Activated CD8-positive, alpha-beta T cell treated with anti-CD3 and anti-CD28 coated beads, Interleukin-2, amount 10 ng/mL, durations not matched to agents 7 days and 5 days (primary cell): Measurements from ENCODE around the gene KRT10. TPM values are rescaled to one million over a fixed set of nuclear protein-coding genes. Genes with fewer than 3 reads are reported as not detected.

Experiments
- ATAC-seq: fragments of 150-1000 bp; cut with Tn5 transposase; one replicate; pipeline ENCODE4 v1.10.0; 2021; ENCODE audit warnings: moderate library complexity
- CTCF ChIA-PET: fragments of 350-600 bp; sonication (Branson Sonifier 250); formaldehyde crosslinking; loops from one replicate; lab custom pipeline; 2021; ENCODE audit warnings: antibody characterized with exemption; lab: Charles Lee
- POLR2A ChIA-PET: fragments of 350-600 bp; sonication (Branson Sonifier 250); formaldehyde crosslinking; loops from one replicate; lab custom pipeline; 2021; ENCODE audit warnings: antibody characterized with exemption; lab: Charles Lee
- DNase-seq: peaks from one replicate; pipeline ENCODE4 v3.0.0-alpha.2; 2020
- H3K27ac Mint-ChIP-seq: one replicate; pipeline ENCODE4 v1.8.0; 2021; ENCODE audit warnings: mild to moderate bottlenecking, mixed read lengths
- H3K27me3 Mint-ChIP-seq: one replicate; pipeline ENCODE4 v1.8.0; 2021; ENCODE audit warnings: low read depth, mixed read lengths
- H3K36me3 Mint-ChIP-seq: one replicate; pipeline ENCODE4 v1.8.0; 2021; ENCODE audit warnings: low read depth, mixed read lengths
- H3K4me1 Mint-ChIP-seq: one replicate; pipeline ENCODE4 v1.8.0; 2021; ENCODE audit warnings: low read depth, mixed read lengths
- H3K4me3 Mint-ChIP-seq: one replicate; pipeline ENCODE4 v1.8.0; 2021; ENCODE audit warnings: mild to moderate bottlenecking, mixed read lengths
- H3K9me3 Mint-ChIP-seq: one replicate; pipeline ENCODE4 v1.8.0; 2022; ENCODE audit warnings: mixed read lengths; ENCODE audit not compliant: insufficient read depth
- total RNA-seq, 2 experiments: library from RNA; stranded (reverse); gene quantifications; one replicate each; pipeline ENCODE4 v1.2.3, GENCODE V29; 2021

KRT10 gene
- total RNA-seq, 2 experiments from 2014 or later: 26.9 to 28.2 TPM

GRCh38 chr17:40801157-40801556 is 21.3 kb downstream of the KRT10 start:
- no peak for DNase-seq
- ChIA-PET CTCF (no interaction called here), POLR2A (no interaction called here)
- Mint-ChIP-seq H3K27me3 (peaks cover 28% of the 10 kb centered on the region), H3K4me1 (peaks cover 3% of the 10 kb centered on the region), H3K36me3 (no peaks in the 10 kb centered on the region), H3K27ac (no peak overlapping the region), H3K9me3 (no peaks in the 10 kb centered on the region), H3K4me3 (no peak overlapping the region)
- ATAC-seq: no peak

GRCh38 chr17:40800381-40800780 is 22.0 kb downstream of the KRT10 start:
- peaks cover 32% of the 10 kb centered on the region for H3K27me3 Mint-ChIP-seq
- ATAC-seq: no peak
- ChIA-PET CTCF (no interaction called here), POLR2A (no interaction called here)
- no peak overlapping the region for H3K4me3 Mint-ChIP-seq
- peaks cover 3% of the 10 kb centered on the region for H3K4me1 Mint-ChIP-seq
- no peaks in the 10 kb centered on the region for H3K9me3 Mint-ChIP-seq
- no peak overlapping the region for H3K27ac Mint-ChIP-seq
- no peak for DNase-seq
- no peaks in the 10 kb centered on the region for H3K36me3 Mint-ChIP-seq

GRCh38 chr17:40799859-40800258 is 22.6 kb downstream of the KRT10 start, which contains the start of gene KRT28:
Gene KRT28 (minus strand): TSS chr17:40799959. CDS start chr17:40799893, 66 bp downstream.
- Mint-ChIP-seq H3K4me3 (no peak within 1 kb of the TSS), H3K27ac (no peak within 1 kb of the TSS), H3K4me1 (peaks cover 3% of the 10 kb centered on the region), H3K27me3 (peaks cover 27% of the 10 kb centered on the region), H3K9me3 (no peaks in the 10 kb centered on the region), H3K36me3 (no peaks in the 10 kb centered on the region)
- DNase-seq: no peak
- CTCF ChIA-PET: no interaction called here
- ATAC-seq: no peak
- POLR2A ChIA-PET: no interaction called here

GRCh38 chr17:40796846-40797245 is 25.6 kb downstream of the KRT10 start:
- no peak for DNase-seq
- no peak overlapping the region for H3K27ac Mint-ChIP-seq
- ChIA-PET CTCF (no interaction called here), POLR2A (no interaction called here)
- H3K9me3 Mint-ChIP-seq: no peaks in the 10 kb centered on the region
- H3K4me1 Mint-ChIP-seq: no peaks in the 10 kb centered on the region
- no peak for ATAC-seq
- H3K4me3 Mint-ChIP-seq: no peak overlapping the region
- no peaks in the 10 kb centered on the region for H3K36me3 Mint-ChIP-seq
- H3K27me3 Mint-ChIP-seq: peaks cover 25% of the 10 kb centered on the region

- Mint-ChIP-seq H3K27me3 (peaks cover 25% of the 10 kb centered on the region), H3K4me1 (no peaks in the 10 kb centered on the region), H3K27ac (no peak overlapping the region), H3K9me3 (no peaks in the 10 kb centered on the region), H3K36me3 (no peaks in the 10 kb centered on the region), H3K4me3 (no peak overlapping the region)
- DNase-seq: no peak
- CTCF ChIA-PET: no interaction called here
- POLR2A ChIA-PET: no interaction called here
- no peak for ATAC-seq
Measured at GRCh38 chr17:40795019-40795667, 27.3 kb downstream of the KRT10 start.

- Mint-ChIP-seq H3K27ac (no peak overlapping the region), H3K9me3 (no peaks in the 10 kb centered on the region), H3K4me3 (no peak overlapping the region), H3K27me3 (peaks cover 24% of the 10 kb centered on the region), H3K36me3 (no peaks in the 10 kb centered on the region), H3K4me1 (no peaks in the 10 kb centered on the region)
- ChIA-PET CTCF (no interaction called here), POLR2A (no interaction called here)
- DNase-seq: no peak
- ATAC-seq: no peak
Measured at GRCh38 chr17:40794466-40794865, 27.9 kb downstream of the KRT10 start.

- H3K4me1 Mint-ChIP-seq: no peaks in the 10 kb centered on the region
- H3K27ac Mint-ChIP-seq: no peak overlapping the region
- DNase-seq (no peak), ATAC-seq (no peak)
- H3K27me3 Mint-ChIP-seq: peaks cover 22% of the 10 kb centered on the region
- H3K36me3 Mint-ChIP-seq: no peaks in the 10 kb centered on the region
- ChIA-PET POLR2A (no interaction called here), CTCF (no interaction called here)
- no peak overlapping the region for H3K4me3 Mint-ChIP-seq
- no peaks in the 10 kb centered on the region for H3K9me3 Mint-ChIP-seq
Measured at GRCh38 chr17:40793832-40794231, 28.6 kb downstream of the KRT10 start.

GRCh38 chr17:40791787-40792436 is 30.5 kb downstream of the KRT10 start:
- Mint-ChIP-seq H3K27ac (no peak overlapping the region), H3K9me3 (no peaks in the 10 kb centered on the region), H3K4me3 (no peak overlapping the region), H3K27me3 (peaks cover 21% of the 10 kb centered on the region), H3K36me3 (no peaks in the 10 kb centered on the region), H3K4me1 (no peaks in the 10 kb centered on the region)
- ATAC-seq: no peak
- POLR2A ChIA-PET: no interaction called here
- DNase-seq: no peak
- CTCF ChIA-PET: interaction anchor here (0.8 to 1.2 kb wide), 2 partner anchors 172 to 176 kb away, joined by 3 read pairs; no protein-coding TSS in a partner anchor

GRCh38 chr17:40791111-40791510 is 31.3 kb downstream of the KRT10 start:
- Mint-ChIP-seq H3K4me3 (no peak overlapping the region), H3K27ac (no peak overlapping the region), H3K4me1 (no peaks in the 10 kb centered on the region), H3K27me3 (peaks cover 19% of the 10 kb centered on the region), H3K9me3 (no peaks in the 10 kb centered on the region), H3K36me3 (no peaks in the 10 kb centered on the region)
- DNase-seq (no peak), ATAC-seq (no peak)
- CTCF ChIA-PET: interaction anchor here (0.8 to 1.2 kb wide), 2 partner anchors 171 to 175 kb away, joined by 3 read pairs; no protein-coding TSS in a partner anchor
- POLR2A ChIA-PET: no interaction called here

GRCh38 chr17:40782450-40782849 is 40.0 kb downstream of the KRT10 start, which contains the start of gene KRT27:
Gene KRT27 (minus strand): TSS chr17:40782550. CDS start chr17:40782493, 57 bp downstream.
- Mint-ChIP-seq H3K36me3 (no peaks in the 10 kb centered on the region), H3K4me3 (no peak within 1 kb of the TSS), H3K9me3 (no peaks in the 10 kb centered on the region), H3K27me3 (peaks cover 31% of the 10 kb centered on the region), H3K4me1 (no peaks in the 10 kb centered on the region), H3K27ac (no peak within 1 kb of the TSS)
- ChIA-PET POLR2A (no interaction called here), CTCF (no interaction called here)
- no peak for ATAC-seq
- no peak for DNase-seq

GRCh38 chr17:40779181-40779909 is 43.1 kb downstream of the KRT10 start:
- H3K27me3 Mint-ChIP-seq: peaks cover 49% of the 10 kb centered on the region

GRCh38 chr17:40778461-40778860 is 44.0 kb downstream of the KRT10 start:
- Mint-ChIP-seq H3K4me3 (no peak overlapping the region), H3K4me1 (no peaks in the 10 kb centered on the region), H3K27me3 (peaks cover 52% of the 10 kb centered on the region), H3K27ac (no peak overlapping the region), H3K36me3 (no peaks in the 10 kb centered on the region), H3K9me3 (no peaks in the 10 kb centered on the region)
- ChIA-PET CTCF (no interaction called here), POLR2A (interaction anchor here (0.6 kb wide), 1 partner anchor 295 kb away, joined by 3 read pairs; no protein-coding TSS in a partner anchor)
- no peak for DNase-seq
- no peak for ATAC-seq

More at GRCh38 chr17:40779181-40779909, 43.1 kb downstream of the KRT10 start:
- POLR2A ChIA-PET: no interaction called here
- no peak for ATAC-seq
- no peaks in the 10 kb centered on the region for H3K36me3 Mint-ChIP-seq
- peak overlapping the region; percentile 29 for H3K4me3 Mint-ChIP-seq
- no peak overlapping the region for H3K27ac Mint-ChIP-seq
- H3K4me1 Mint-ChIP-seq: no peaks in the 10 kb centered on the region
- CTCF ChIA-PET: interaction anchor here (0.7 to 1.0 kb wide), 2 partner anchors 160 to 1266 kb away, joined by 3 to 4 read pairs; no protein-coding TSS in a partner anchor
- no peaks in the 10 kb centered on the region for H3K9me3 Mint-ChIP-seq
- no peak for DNase-seq
